Naive B cell (primary cell): Measurements from ENCODE around the gene CHMP2B. TPM values are rescaled to one million over a fixed set of nuclear protein-coding genes. Genes with fewer than 3 reads are reported as not detected.
"Not testable (repeated sequence)": the region's sequence is repeated elsewhere in the genome, so short reads cannot be mapped to it uniquely, and the experiment has no call there.

ENCODE experiments used
- ATAC-seq, 2 donors: fragments of 150-1000 bp; cut with Tn5 transposase; 2 replicates each; pipeline ENCODE4 v1.10.0; 2021; ENCODE audit warnings: low read depth in 2 of 2, mild to moderate bottlenecking in 2 of 2, moderate library complexity in 2 of 2
- DNase-seq: peaks from one replicate; pipeline ENCODE4 v3.0.0; 2022
- H3K27ac Mint-ChIP-seq, 6 donors: one replicate each; pipeline ENCODE4 v1.8.0; 2020 to 2022; ENCODE audit warnings: mild to moderate bottlenecking in 6 of 6, mixed read lengths in 6 of 6, moderate library complexity in 5 of 6, inconsistent platforms in 2 of 6
- H3K27me3 Mint-ChIP-seq, 3 donors: one replicate each; pipeline ENCODE4 v1.8.0; 2021 to 2022; ENCODE audit warnings: mixed read lengths in 3 of 3, mild to moderate bottlenecking in 1 of 3
- H3K36me3 Mint-ChIP-seq, 2 donors: one replicate each; pipeline ENCODE4 v1.8.0; 2020 to 2022; ENCODE audit warnings: mixed read lengths in 2 of 2, inconsistent platforms in 1 of 2, mild to moderate bottlenecking in 1 of 2
- H3K4me1 Mint-ChIP-seq, 3 donors: one replicate each; pipeline ENCODE4 v1.8.0; 2020 to 2022; ENCODE audit warnings: mixed read lengths in 3 of 3, inconsistent platforms in 1 of 3, mild to moderate bottlenecking in 1 of 3, moderate library complexity in 1 of 3
- H3K4me3 Mint-ChIP-seq, 8 donors: one replicate each; pipeline ENCODE4 v1.8.0; 2020 to 2022; ENCODE audit warnings: mild to moderate bottlenecking in 8 of 8, mixed read lengths in 8 of 8, moderate library complexity in 8 of 8, inconsistent platforms in 2 of 8
- H3K9me3 Mint-ChIP-seq, 7 donors: one replicate each; pipeline ENCODE4 v1.8.0; 2020 to 2022; ENCODE audit warnings: mixed read lengths in 7 of 7, mild to moderate bottlenecking in 5 of 7, inconsistent platforms in 2 of 7, moderate library complexity in 1 of 7
- polyA plus RNA-seq, 6 donors: library from polyadenylated mRNA; unstranded; fragments of 300-500 nt; fragmentation: Illumina TruSeq; gene quantifications; one replicate each; pipeline ENCODE4 v1.2.3, GENCODE V29; 2021; ENCODE audit warnings: low read depth in 6 of 6

CHMP2B gene
- polyA plus RNA-seq, 6 donors from 2014 or later, result 50.3 to 87.0 (median 69.8) TPM

- Mint-ChIP-seq H3K36me3 (peaks cover 0 to 7% of the 10 kb centered on the region in 2 donors), H3K9me3 (no peaks in the 10 kb centered on the region), H3K27ac (no peak overlapping the region), H3K4me1 (no peaks in the 10 kb centered on the region), H3K27me3 (peaks cover 3 to 16% (median 6%) of the 10 kb centered on the region in 3 donors), H3K4me3 (no peak overlapping the region)
- ATAC-seq, result no peak
- no peak for DNase-seq
Observed at GRCh38 chr3:87288446-87288845, 61.3 kb downstream of the CHMP2B start.

- no peak overlapping the region for H3K27ac Mint-ChIP-seq
- peaks cover 0 to 2% (median 0%) of the 10 kb centered on the region in 7 donors for H3K9me3 Mint-ChIP-seq
- ATAC-seq, result peak; percentile 48 to 63
- H3K4me1 Mint-ChIP-seq, result no peaks in the 10 kb centered on the region
- H3K4me3 Mint-ChIP-seq, result no peak overlapping the region
- H3K27me3 Mint-ChIP-seq, result no peaks in the 10 kb centered on the region
- no peaks in the 10 kb centered on the region for H3K36me3 Mint-ChIP-seq
- peak; percentile 18 for DNase-seq
Observed at GRCh38 chr3:87298111-87298718, 71.1 kb downstream of the CHMP2B start.

- H3K4me3 Mint-ChIP-seq, H3K27ac Mint-ChIP-seq, H3K27me3 Mint-ChIP-seq, DNase-seq, H3K36me3 Mint-ChIP-seq, ATAC-seq, H3K4me1 Mint-ChIP-seq, H3K9me3 Mint-ChIP-seq: not testable (repeated sequence)
Observed at GRCh38 chr3:87305031-87305430, 77.9 kb downstream of the CHMP2B start.

Other genes with a start within 250 kb of the CHMP2B start
- gene VGLL3, start 236.2 kb upstream of the CHMP2B start, polyA plus RNA-seq, result not detected
- not detected for gene POU1F1, start 49.3 kb downstream of the CHMP2B start, polyA plus RNA-seq